ENCODE measurements around the gene C9orf43.
"Not testable (repeated sequence)": the region's sequence is repeated elsewhere in the genome, so short reads cannot be mapped to it uniquely, and the experiment has no call there.

C9orf43 gene

DNA sequence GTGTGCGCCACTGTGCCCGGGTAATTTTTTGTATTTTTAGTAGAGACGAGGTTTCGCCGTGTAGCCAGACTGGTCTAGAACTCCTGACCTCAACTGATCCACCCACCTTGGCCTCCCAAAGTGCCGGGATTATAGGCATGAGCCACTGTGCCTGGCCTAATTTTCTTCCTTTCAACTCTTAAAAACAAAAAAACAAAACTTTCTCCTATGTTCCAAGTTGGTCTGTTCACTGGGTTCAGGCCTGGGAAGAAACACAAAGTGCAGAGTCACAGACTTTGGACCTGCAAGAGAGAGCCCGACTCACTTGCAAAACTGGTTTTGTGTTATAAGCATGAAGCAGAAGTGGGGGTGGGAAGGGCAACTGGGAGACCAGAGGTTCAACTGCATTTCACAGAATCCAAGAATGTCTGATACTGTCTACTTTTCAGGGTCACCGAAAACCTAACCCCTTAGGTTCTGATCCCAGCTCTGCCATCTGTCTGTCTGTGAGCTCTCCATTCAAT is 28.6 kb upstream of the C9orf43 start:
- no peak for DNase-seq

DNA sequence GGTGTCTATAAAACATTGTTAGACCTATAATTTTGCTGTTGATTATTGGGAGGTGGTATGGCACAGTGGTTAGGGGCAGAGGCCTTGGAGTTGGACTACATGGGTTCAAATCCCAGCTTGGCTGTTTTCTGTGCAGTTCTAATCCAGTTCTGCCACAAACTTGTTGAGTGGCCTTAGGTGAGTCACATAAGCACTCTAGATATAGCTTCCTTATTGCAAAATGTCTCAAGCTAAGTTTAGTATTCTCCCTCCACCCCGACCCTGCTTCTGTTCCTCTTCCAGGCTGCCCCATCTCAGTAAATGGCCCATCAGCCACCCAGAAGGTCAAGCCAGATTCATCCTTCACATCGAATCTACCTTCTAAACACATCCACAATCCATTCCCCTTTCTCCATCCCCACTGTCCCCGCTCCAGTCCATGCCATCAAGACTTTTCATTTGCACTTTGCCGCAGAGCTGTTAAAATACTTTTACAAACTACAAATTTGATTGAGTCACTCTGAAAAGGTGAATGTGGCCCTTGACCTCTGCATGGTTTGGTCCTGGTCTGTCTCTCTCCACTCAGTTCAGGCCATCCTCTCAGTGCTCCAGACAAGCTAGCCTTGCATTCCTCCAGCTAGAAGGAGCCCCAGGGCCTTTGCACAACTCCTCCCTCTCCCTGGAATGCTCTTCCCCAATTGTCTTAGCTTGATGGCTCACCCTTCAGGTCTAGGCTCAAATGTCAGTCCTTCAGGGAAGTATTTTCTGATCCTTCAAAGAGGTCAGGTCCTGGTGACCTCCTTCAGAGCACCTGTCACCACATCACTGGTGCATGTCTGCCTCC is 23.8 kb upstream of the C9orf43 start:
- no peak for DNase-seq

DNA sequence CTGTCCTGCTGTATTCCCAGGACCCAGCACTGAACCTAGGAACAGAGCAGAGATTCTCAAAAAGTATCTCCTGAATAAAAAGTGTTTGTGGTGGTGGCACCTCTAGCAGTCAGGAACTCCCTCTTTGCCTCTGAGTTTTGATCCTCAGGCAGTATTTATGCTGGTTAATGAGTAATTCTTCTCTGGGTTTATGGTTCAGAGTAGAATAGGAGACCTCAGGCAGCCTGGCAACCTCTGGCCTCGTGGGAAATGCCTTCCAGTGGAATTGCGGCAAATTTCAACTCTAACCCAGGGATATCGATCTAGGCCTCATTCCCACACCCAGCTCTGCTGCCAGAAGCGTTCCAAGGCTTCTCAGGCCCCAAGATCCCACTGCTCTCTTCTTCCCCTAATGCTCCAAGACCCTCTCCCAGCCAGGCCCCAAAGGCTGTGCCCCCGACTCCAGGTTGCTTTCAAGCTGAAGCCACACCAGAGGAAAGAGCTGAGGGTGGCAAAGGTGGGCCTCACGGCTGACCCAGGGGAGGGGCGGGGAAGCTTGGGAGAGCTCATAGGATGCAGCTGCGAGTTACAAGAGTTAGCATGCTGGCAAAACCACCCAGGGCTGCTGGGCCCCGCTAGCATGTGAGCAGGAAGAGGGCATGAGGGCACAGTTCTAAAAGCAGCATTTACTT is 22.9 kb upstream of the C9orf43 start:
- DNase-seq: no peak

DNA sequence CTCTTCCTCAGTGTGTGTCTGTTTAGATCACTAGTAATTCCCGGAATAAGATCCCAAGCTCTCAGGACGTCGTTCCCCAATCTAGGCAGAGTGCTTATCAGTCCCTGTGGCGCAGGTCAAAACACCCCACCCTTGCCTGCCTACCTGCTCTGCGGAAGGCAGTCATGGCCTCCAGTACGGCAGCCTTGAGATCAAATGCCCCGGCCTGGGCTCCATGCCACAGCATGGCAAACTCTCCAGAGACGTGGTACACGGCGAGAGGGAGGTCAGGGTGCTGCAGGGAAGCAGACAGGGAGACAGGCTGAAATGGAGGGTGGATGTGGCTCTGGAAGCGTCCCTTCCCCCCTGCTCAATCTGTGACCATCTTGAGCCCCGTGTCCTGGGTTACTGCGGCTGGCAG is 21.7 kb upstream of the C9orf43 start:
- DNase-seq: no peak

DNA sequence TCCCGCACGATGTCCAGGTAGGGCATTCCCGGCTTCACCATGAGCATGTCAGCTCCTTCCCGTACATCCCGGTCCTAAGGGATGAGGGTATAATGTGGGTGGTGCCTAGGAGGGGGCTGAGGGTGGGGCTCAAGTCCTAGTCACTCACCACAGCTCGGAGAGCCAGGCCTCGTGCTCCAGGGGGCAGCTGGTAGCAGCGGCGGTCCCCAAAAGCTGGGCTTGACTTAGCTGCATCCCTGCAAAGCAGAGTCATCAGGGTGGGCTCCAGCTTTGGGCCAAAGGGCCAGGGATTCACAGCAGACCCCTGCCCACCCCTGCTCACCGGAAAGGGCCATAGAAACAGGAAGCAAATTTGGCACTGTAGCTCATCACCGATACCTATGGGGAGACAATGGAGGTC is 21.1 kb upstream of the C9orf43 start:
- DNase-seq: no peak

DNA sequence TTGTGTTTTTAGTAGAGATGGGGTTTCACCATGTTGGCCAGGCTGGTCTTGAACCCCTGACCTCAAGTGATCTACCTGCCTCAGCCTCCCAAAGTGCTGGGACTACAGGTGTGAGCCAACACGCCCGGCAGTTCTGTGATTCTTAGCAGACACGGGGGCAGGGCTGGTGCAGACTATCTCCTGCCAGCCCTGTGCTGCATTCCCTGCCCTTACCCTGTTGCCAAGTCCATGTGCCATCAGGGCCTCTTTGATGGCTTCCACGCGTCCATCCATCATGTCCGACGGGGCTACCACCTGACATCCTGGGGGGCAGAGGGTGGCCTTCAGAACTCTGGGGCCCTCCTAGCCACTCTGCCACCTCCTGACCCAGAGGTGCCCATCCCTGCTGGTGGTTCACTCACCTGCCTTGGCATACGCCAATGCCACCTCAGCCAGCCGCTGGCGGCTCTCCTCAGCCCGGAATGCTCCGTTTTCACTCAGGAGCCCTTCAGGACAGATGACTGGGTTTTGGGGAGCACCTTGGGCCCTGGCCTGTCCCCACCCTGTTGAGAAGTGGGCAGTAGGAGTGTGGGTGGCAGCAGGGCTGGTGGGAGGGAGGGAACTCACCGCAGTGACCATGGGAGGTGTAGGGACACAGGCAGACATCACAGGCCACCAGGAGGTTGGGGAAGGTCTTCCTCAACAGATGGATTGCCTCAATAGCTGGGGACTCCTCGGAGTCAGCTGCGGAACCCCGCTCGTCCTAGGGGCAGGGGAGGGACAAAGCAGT is 20.2 kb upstream of the C9orf43 start:
- no peak for DNase-seq

DNA sequence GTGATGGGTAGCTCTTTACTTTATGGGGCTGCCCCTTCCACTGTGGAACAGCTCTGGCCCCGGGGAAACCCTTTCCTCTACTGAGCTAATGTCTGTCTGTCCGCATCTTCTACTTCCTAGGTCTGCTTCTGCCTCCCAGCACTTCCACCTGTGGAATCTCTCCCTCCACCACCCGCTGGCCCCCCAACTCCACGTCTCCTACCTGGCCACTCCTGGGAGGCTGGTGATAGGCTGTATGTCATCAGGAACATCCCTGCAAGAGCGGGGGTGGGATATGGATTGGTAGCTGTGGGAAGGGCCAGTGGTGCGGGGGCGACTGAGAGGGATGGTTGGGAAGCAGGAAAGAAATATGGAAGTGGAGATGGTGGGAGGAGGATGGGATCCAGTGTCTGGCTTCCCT is 18.6 kb upstream of the C9orf43 start:
- DNase-seq: no peak

DNA sequence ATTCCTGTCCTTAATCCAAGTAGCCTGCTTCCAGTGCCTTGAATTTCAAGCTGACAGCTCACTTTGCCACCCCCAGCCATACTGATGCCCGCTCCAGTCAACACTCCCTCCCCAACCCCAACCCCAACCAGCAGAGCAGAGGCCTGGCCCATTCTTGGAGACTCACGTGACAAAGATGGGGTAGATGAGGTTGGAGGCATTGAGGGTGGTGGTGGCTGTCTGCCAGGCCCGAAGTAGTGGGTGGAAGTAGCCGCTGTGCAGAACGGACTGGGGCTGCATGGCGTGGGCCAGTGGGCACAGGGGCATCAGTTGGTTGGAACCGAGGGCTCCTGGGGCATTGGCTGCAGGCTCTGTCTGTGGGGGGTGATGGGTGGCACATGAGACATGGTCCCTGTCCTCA is 17.3 kb upstream of the C9orf43 start:
- no peak for DNase-seq

DNA sequence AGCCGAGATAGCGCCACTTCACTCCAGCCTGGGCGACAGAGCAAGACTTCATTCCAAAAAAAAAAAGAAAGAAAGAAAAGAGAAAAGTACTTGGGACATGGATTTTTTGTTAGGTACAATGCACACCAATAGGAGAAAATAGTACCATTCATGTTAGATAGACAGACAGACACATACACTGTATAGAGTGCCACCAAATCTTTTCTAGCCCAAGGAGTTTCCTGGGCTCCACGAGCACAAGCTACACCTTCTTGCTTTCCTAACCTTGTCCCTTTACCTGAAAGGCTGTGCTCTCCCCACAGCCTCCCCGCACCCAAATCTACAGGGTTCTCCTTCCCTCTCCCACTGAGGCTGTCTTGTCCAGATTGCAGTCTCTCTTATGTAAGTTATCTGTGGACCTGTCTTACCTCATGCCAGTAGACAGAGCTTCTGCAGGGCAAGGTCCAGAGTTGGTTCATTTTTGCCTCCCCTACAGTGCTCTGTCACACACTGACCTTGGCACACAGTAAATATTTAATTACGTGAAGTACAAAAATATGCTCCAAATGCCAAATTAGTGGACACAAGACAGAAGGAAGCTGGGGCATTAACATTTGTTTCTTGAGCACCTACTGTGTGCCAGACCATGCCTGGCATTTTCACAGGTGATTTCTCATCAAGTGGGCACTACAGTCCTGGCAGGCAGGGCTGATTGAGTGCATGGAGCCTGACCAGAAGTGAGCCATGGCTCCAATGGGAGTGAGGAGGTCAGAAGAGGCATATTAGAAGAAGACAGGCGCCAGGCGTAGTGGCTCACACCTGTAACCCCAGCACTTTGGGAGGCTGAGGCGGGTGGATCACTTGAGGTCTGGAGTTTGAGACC is 15.3 kb upstream of the C9orf43 start:
- DNase-seq: no peak

DNA sequence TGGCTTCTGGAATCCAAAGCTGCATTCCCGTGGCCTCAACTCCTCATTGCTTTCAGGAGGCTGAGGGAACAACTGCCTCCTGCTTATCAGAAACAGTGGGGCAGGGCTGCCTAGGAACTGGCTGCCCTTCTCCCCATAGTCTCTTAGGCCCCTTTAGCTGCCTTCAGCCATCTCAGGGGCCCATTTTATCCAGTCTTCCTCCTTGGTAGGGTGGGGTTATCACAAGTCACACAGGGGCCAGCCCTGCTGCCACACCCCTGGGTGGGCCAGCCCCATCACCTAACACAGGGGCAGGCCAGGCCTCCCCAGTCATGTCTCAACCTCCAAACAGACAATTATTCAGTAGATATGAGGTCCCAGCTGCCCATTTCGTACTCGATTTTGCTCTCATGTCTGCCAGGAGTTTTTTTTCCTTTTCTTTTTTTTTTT is 13.3 kb upstream of the C9orf43 start:
- DNase-seq: no peak

DNA sequence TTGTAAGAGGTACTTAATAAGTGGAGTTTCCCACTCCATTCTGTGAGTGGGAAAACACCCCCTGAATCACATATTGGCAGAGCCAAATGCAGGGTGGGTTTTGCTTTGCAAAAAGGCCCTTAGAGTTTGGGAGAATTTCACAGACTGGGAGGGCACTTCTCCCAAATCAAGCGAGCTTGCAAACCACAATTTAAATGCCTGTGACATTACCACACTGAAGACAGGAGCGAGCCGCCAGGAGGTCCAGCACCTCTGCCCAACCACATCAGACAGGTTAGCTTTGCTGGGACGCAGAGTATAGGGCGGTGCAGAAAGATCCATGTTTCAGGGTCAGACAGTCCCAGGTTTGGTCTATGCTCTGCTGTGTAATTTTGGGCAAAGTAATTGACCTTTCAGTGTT is 11.8 kb upstream of the C9orf43 start:
- no peak for DNase-seq

DNA sequence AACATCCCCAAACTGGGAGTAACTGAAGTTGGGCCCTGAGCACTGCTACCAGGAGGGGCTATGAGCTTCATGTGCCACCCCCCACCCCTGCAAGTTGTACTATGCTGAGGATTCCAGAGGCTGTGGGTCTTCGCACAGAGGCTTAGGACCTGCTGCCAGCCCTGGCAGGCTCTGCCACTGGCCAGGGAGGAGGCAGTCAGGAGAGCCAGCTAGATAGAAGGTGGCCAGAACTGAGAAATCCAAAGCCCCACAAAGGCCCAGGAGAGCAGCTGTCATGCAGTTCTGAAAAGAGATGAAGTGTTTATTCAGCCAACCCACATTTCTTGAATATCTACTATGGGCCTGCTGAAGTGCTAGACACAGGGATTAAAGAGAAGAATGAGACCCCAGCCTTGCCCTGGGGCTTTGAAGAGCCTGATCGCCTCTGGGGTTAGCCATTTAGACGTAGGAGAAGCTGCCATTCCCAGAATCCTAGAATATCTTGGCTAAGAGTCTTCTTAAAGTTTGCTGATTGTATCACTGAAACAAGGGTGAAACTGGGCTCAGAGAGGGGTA is 10.8 kb upstream of the C9orf43 start:
- peak; percentile 1 for DNase-seq

DNA sequence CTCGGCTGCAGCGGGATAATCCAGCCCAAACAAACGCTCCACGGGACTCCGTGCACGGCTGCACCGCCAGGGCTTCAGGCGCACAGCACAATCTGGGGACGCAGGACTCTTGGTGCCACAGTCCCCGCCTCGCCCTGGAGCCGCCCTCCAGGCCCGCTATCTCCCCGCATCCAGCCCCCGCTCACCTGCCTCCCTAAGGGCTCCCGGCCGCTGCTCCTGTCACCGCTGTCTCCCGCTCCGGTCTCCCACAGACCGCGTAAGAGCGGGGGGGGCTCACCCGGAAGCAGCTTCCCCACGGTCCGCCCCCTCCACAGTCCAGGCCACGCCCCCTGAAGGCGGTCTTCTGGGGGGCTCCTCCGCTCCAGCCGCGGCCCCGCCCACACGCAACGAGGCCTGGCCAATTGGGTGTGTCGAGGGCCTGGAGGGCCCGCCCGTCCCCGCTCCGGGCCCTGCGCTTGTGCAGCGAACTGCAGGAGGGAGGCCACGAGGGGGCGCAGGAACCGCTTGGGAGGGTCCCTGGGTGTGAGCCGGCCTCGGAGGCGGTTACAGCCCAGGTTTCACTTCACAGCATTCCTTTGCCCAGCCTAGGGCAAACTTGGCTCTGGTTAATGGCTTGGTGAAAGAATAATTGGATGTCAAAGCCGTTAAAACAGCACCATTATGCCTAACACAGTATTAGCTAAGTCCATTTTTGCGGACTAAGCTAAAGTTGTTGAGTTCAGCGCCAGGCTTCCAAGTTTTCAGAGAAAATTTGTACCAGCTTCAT is 9.3 kb upstream of the C9orf43 start, which contains the start of gene ALAD:
ALAD (minus strand) TSS at position 258 of the 766 bp plus-strand sequence. CDS start 7,725 bp downstream, outside the sequence.
- peak; percentile 99 for DNase-seq

DNA sequence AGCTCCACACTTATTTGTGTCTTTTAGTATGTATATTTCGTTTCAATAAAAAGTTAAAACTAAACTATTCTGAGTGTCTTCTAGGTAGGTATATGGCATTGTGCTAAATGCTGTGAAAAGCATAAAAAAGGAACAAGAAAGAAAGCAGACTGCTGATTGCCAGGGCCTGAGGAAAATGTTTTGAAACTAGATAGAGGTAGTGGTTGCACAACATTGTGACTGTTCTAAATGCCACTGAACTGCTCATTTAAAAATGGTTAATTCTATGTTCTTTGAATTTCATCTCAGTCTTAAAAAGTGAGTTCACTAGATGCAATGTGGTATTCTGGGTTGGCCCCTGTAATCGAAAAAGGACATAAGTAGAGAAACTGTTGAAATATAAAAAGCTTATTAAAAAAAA is 6.9 kb upstream of the C9orf43 start:
- DNase-seq: no peak

DNA sequence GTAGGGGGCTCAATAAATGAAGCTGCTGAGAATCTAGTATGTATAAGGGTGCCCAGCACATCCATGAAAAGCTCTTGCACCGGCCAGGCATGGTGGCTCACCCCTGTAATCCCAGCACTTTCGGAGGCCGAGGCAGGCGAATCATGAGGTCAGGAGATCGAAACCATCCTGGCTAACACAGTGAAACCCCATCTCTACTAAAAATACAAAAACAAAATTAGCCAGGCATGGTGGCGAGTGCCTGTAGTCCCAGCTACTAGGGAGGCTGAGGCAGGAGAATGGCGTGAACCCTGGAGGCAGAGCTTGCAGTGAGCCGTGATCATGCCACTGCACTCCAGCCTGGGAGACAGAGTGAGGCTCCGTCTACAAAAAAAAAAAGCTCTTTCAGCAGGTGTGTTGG is 4.2 kb upstream of the C9orf43 start:
- not testable (repeated sequence) for DNase-seq

DNA sequence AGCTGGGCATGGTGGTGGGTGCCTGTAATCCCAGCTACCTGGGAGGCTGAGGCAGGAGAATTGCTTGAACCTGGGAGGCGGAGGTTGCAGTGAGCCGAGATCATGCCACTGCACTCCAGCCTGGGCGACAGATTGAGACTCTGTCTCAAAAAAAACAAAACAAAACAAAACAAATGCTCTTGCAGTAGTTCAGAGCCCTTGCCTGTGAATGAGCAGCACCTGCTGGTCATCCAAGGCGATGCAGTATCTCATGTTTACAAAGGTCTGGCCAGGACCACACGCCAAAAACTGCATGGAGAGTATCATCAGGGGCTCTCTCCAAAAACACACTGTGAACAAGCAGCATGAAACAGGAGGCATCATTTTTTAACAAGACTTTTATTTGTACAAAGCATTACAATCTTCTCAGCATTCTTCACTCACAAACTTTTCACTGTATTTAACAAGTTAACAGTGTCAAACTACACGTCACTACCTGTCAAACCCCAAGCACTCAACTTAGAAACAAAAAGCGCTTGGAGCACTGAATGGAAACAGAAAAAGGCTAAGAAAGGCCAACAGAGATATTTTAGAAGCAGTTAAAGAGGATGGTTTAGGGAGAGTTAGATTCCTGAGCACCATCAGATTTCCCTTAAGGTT is 3.6 kb upstream of the C9orf43 start:
- DNase-seq: peak; percentile 44

DNA sequence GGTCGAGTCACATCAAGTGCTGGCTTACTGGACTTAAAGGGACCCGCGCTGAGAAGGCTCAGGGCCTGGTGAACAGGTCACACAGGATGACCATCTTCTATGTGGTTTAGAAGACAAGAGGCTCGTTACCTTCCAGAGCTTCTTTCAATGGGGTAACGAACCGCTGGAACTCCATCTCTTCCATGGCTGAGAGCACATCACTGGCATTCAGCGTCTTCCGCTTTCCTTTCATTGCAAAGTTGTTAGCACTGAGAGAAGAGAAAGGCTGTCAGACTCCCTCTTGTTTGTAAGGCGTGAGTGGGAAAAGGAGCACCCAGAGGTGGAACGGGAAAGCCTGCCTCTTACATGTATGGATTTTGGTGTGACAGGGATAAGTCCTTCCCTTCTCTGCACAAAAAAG is 1.1 kb upstream of the C9orf43 start:
- no peak for DNase-seq

DNA sequence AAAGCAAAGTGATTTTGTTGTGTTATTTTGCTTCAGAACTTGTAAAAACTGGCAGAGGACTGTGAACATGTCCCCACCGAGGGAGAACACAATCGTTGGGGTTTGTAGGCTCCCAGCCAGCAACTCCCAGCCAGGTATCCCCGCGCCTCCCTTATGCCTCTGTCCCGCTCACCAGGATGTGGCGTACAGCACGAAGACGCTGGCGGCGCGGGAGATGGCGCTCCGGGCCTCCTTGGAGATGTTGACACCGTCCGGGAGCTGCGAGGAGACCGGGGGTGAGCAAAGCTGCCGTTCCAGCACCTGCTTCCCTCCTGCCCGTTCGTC is 702 bp upstream of the C9orf43 start:
- DNase-seq: no peak

DNA sequence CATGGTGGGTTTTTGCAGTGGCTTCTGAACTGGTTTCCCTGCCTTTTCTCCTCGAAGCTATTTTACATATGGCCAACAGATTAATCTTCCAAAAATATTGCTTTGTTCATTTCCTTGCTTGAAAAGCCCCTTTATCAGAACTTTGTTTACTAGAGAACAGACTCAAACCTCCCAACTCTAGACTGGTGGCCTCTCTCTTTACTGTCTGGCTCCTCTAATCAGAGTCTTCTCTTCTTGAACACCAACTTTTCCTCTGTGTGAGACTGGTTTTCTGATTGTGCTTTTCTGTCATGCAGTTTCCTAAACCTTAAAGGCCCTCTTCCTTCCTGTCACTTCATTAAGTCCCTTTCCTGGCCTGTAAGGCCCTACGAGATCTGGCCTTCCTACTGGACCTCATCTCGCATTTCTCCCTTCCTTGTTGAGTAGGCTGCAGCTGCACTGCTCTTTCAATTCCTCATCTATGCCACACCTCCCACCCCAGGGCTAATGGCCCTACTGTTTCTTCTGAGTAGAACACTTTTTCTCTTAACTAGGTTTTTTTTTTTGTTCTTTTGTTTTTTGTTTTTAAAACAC is 5.7 kb downstream of the C9orf43 start:
- no peak for DNase-seq

DNA sequence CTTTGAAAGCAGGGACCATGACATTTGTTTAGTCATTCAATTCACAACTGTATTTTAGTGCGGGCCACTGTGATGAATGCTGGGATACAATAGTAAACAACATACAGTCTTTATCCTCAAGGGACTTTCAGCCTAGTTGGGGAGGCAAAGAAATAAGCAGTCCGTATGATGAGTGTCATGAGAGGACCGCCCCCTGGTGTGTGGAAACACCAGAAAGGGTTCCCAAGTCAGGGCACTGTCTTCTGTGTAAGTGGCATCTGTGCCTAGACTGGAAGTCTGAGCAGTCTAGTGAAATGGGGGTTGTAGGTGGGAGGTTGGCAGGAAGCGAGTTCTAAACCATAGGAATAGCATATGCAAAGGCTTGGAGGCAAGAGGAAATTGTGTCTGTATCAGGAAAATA is 6.8 kb downstream of the C9orf43 start:
- no peak for DNase-seq

DNA sequence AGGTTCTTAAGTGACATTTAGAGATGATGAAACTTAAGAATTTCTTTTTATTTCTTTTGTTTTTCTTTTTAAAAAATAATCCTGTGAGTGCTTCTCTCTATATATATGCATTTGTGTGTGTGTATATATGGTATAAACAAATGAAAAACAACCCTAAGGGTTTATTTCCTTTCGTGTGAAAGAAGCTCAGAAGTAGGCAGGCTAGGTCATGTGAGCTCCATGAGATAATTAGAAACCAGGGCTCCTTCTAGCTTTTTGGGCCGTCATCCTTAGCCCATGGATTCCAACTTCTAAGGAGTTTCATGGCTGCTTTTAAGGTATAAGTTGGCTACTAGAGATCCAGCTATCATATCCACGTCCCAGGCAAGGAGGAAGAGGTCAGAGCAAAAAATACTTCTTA is 11.2 kb downstream of the C9orf43 start:
- no peak for DNase-seq
